Measurements from ENCODE around the gene LMO7. TPM values are rescaled to one million over a fixed set of nuclear protein-coding genes. Genes with fewer than 3 reads are reported as not detected.

The LMO7 gene
- total RNA-seq, 1 experiment from 2014 or later: 20.4 TPM

DNA sequence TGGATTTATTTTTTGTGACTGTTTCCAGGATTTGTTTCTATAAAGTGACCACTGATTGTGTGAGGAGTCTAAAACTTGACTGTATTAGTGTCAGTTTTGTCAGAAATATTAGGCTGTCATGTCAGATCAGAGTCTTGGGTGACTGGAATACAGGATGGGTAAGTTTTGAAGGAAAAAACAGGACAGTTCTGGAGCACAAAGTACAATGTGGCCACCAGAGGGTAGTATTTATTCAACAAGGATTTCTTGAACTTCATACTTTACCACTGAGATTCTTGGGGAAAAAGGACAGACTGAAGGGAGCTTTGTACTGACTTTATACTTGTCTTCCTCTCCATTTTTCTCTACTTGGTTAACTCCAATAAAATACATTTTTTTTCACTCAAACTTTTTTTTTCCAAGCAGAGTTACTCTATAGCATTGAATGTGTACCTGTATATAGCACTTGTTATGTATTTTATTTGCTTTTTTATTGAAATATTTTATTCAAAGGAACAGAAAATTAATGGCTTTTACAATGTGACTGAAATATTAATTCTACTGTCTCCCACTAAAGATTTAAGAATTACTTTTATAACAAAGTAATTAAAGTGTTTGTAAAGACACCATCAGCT lies 51.1 kb downstream of the LMO7 start:
- Histone ChIP-seq H3K9ac (ENCODE audit: extremely low read depth, insufficient read length, low read length) (no peak overlapping the region), H3K9me3 (ENCODE audit: control insufficient read depth, low read depth, low read length) (no peaks in the 10 kb centered on the region), H3K14ac (ENCODE audit: insufficient read depth, low read length) (no peak overlapping the region), H4K91ac (ENCODE audit: insufficient read length, low read depth, low read length) (no peak overlapping the region), H2BK120ac (ENCODE audit: low read depth, low read length, poor library complexity, severe bottlenecking) (no peak overlapping the region), H2BK5ac (ENCODE audit: insufficient read length, low read length) (no peak overlapping the region), H3K4ac (ENCODE audit: low read depth, low read length) (no peak overlapping the region), H3K79me2 (ENCODE audit: insufficient read depth, low read length) (no peaks in the 10 kb centered on the region), H3K18ac (ENCODE audit: insufficient read length, low read depth, low read length) (no peak overlapping the region), H3T11ph (ENCODE audit: low read length) (no peak overlapping the region), H2BK12ac (ENCODE audit: insufficient read length, low read depth, low read length) (no peak overlapping the region), H2BK15ac (ENCODE audit: low read depth, low read length) (no peak overlapping the region), H4K8ac (replicated peaks; ENCODE audit: insufficient read length, low read depth, low read length) (no peak overlapping the region), H3K27me3 (ENCODE audit: insufficient read depth, low read length) (no peaks in the 10 kb centered on the region), H3K23me2 (ENCODE audit: insufficient read length, low read depth, low read length, poor library complexity, severe bottlenecking) (no peaks in the 10 kb centered on the region), H4K5ac (ENCODE audit: insufficient read length, low read depth, low read length) (no peak overlapping the region), H2AFZ (ENCODE audit: low read length) (no peak overlapping the region), H3K4me2 (ENCODE audit: insufficient read depth, insufficient read length, low read length) (no peak overlapping the region), H3K23ac (ENCODE audit: insufficient read length, low read depth, low read length) (no peak overlapping the region), H3K4me1 (ENCODE audit: insufficient read depth, low read length) (peaks cover 5% of the 10 kb centered on the region; the same call in 1 of the 2 replicates), H3K56ac (ENCODE audit: insufficient read length, low read depth, low read length) (no peak overlapping the region), H3K79me1 (ENCODE audit: insufficient read depth, low read depth, low read length, poor library complexity, severe bottlenecking) (no peaks in the 10 kb centered on the region), H2AK5ac (ENCODE audit: insufficient read length, low read length) (no peak overlapping the region), H2BK20ac (ENCODE audit: low read depth, low read length, poor library complexity, severe bottlenecking) (no peak overlapping the region), H3K27ac (ENCODE audit: insufficient read length, low read depth, low read length) (no peak overlapping the region), H4K20me1 (ENCODE audit: control insufficient read depth, insufficient read depth, insufficient read length) (no peaks in the 10 kb centered on the region)
- H3K27me3 Mint-ChIP-seq (ENCODE audit: low read depth): no peaks in the 10 kb centered on the region
- no peak overlapping the region for H3K4me3 Mint-ChIP-seq
- H3K27ac Mint-ChIP-seq: no peak overlapping the region
- H3K9me3 Mint-ChIP-seq: no peaks in the 10 kb centered on the region
- H3K36me3 Mint-ChIP-seq (ENCODE audit: insufficient read depth in 1 of 3, low read depth in 3 of 3): peaks cover 0 to 2% (median 0%) of the 10 kb centered on the region in 3 experiments; a peak in 2 of 7 replicates
- no peak for DNase-seq
- TF ChIP-seq, protein P1, sequence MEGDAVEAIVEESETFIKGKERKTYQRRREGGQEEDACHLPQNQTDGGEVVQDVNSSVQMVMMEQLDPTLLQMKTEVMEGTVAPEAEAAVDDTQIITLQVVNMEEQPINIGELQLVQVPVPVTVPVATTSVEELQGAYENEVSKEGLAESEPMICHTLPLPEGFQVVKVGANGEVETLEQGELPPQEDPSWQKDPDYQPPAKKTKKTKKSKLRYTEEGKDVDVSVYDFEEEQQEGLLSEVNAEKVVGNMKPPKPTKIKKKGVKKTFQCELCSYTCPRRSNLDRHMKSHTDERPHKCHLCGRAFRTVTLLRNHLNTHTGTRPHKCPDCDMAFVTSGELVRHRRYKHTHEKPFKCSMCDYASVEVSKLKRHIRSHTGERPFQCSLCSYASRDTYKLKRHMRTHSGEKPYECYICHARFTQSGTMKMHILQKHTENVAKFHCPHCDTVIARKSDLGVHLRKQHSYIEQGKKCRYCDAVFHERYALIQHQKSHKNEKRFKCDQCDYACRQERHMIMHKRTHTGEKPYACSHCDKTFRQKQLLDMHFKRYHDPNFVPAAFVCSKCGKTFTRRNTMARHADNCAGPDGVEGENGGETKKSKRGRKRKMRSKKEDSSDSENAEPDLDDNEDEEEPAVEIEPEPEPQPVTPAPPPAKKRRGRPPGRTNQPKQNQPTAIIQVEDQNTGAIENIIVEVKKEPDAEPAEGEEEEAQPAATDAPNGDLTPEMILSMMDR (conservative IDR thresholded peaks at IDR 0.05): peak; percentile 72
- peaks cover 24 to 28% of the 10 kb centered on the region in 2 experiments for H3K4me1 Mint-ChIP-seq
